HL-60 (cell line): ENCODE results near the gene NT5DC2.

Experiments used
- GABPA ChIP-seq: IDR thresholded peaks from 2 replicates; pipeline ENCODE4 v1.6.1; 2012; ENCODE audit warnings: low read depth
- POLR2AphosphoS5 ChIP-seq: IDR thresholded peaks from 2 replicates; pipeline ENCODE4 v1.6.1; 2012; ENCODE audit warnings: low read depth
- REST ChIP-seq: IDR thresholded peaks from 2 replicates; pipeline ENCODE4 v1.6.1; 2012; ENCODE audit warnings: low read depth; ENCODE audit not compliant: insufficient replicate concordance
- SPI1 ChIP-seq: IDR thresholded peaks from 2 replicates; pipeline ENCODE4 v1.6.1; 2012; ENCODE audit warnings: low read depth, mild to moderate bottlenecking, borderline replicate concordance
- TF ChIP-seq, protein P1 (sequence below): IDR thresholded peaks from one replicate; pipeline ENCODE4 v1.5.1; 2011; ENCODE audit warnings: low read length, control low read depth, inconsistent platforms; ENCODE audit not compliant: insufficient read depth

GRCh38 chr3:52503788-52504424, 29.8 kb downstream of the NT5DC2 start:
- TF ChIP-seq, protein P1, sequence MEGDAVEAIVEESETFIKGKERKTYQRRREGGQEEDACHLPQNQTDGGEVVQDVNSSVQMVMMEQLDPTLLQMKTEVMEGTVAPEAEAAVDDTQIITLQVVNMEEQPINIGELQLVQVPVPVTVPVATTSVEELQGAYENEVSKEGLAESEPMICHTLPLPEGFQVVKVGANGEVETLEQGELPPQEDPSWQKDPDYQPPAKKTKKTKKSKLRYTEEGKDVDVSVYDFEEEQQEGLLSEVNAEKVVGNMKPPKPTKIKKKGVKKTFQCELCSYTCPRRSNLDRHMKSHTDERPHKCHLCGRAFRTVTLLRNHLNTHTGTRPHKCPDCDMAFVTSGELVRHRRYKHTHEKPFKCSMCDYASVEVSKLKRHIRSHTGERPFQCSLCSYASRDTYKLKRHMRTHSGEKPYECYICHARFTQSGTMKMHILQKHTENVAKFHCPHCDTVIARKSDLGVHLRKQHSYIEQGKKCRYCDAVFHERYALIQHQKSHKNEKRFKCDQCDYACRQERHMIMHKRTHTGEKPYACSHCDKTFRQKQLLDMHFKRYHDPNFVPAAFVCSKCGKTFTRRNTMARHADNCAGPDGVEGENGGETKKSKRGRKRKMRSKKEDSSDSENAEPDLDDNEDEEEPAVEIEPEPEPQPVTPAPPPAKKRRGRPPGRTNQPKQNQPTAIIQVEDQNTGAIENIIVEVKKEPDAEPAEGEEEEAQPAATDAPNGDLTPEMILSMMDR, result no peak
- TF ChIP-seq GABPA (no peak), SPI1 (no peak), POLR2AphosphoS5 (no peak), REST (no peak)
